PC-3 (cell line): Measurements from ENCODE around the gene DNAJC11. TPM values are rescaled to one million over a fixed set of nuclear protein-coding genes. Genes with fewer than 3 reads are reported as not detected.

ENCODE experiments used
- ATAC-seq: fragments of 200-7000 bp; cut with Tn5 transposase; 2 replicates; pipeline ENCODE4 v1.9.1; 2020; ENCODE audit warnings: mild to moderate bottlenecking, moderate library complexity
- BruUV-seq: library from RNA; stranded (reverse); fragments of 400-500 nt; replicated peaks from 2 replicates; lab custom pipeline; 2021; lab: Mats Ljungman, UMichigan
- CTCF ChIA-PET: fragments of 300-600 bp; sonication (Branson Sonifier 250); formaldehyde crosslinking; loops from one replicate; lab custom pipeline; 2022; ENCODE audit warnings: antibody characterized with exemption; lab: Charles Lee
- POLR2A ChIA-PET: fragments of 300-600 bp; sonication (Branson Sonifier 250); formaldehyde crosslinking; loops from one replicate; lab custom pipeline; 2022; ENCODE audit warnings: antibody characterized with exemption; ENCODE audit not compliant: unreplicated experiment; lab: Charles Lee
- DNase-seq: peaks from one replicate; pipeline ENCODE4 v3.0.0-alpha.2; 2015
- H2AFZ ChIP-seq: fragments of 300-600 bp; sonication (generic); 2 replicates; pipeline ENCODE4 v1.6.0; 2016; ENCODE audit warnings: antibody characterized with exemption, low read length
- H3F3A ChIP-seq: fragments of 300-600 bp; sonication (generic); one replicate; pipeline ENCODE4 v1.6.0; 2017; ENCODE audit warnings: antibody characterized with exemption, low read length, control low read depth, mild to moderate bottlenecking; ENCODE audit not compliant: unreplicated experiment
- H3K27ac ChIP-seq: fragments of 300-600 bp; sonication (generic); 2 replicates; pipeline ENCODE4 v1.5.1; 2016; ENCODE audit warnings: mild to moderate bottlenecking, low read length
- H3K27me3 ChIP-seq: fragments of 300-600 bp; sonication (generic); 2 replicates; pipeline ENCODE4 v1.6.1; 2016; ENCODE audit warnings: low read length, mixed read lengths
- H3K36me3 ChIP-seq: fragments of 300-600 bp; sonication (generic); 2 replicates; pipeline ENCODE4 v1.6.1; 2016; ENCODE audit warnings: low read depth, mixed run types, low read length, mixed read lengths
- H3K4me1 ChIP-seq: fragments of 300-600 bp; sonication (generic); 2 replicates; pipeline ENCODE4 v1.5.1; 2016; ENCODE audit warnings: low read length; ENCODE audit not compliant: insufficient read depth
- H3K4me2 ChIP-seq: fragments of 300-600 bp; sonication (generic); 2 replicates; pipeline ENCODE4 v1.6.0; 2016; ENCODE audit warnings: low read length
- H3K4me3 ChIP-seq: fragments of 300-600 bp; sonication (generic); 2 replicates; pipeline ENCODE4 v1.5.1; 2016; ENCODE audit warnings: mild to moderate bottlenecking, low read length, mixed read lengths
- H3K79me2 ChIP-seq: fragments of 300-600 bp; sonication (generic); 2 replicates; pipeline ENCODE4 v1.6.1; 2017; ENCODE audit warnings: low read length, mixed read lengths
- H3K9ac ChIP-seq: fragments of 300-600 bp; sonication (generic); 2 replicates; pipeline ENCODE4 v1.6.0; 2016; ENCODE audit warnings: mild to moderate bottlenecking, low read length
- H3K9me2 ChIP-seq: fragments of 300-600 bp; sonication (generic); replicated peaks from 2 replicates; pipeline ENCODE4 v1.6.1; 2016; ENCODE audit warnings: mixed run types, low read length, mixed read lengths
- H3K9me3 ChIP-seq: fragments of 300-600 bp; sonication (generic); 2 replicates; pipeline ENCODE4 v1.6.1; 2016; ENCODE audit warnings: low read length, mixed read lengths
- H4K20me1 ChIP-seq: fragments of 300-600 bp; sonication (generic); 2 replicates; pipeline ENCODE4 v1.6.1; 2016; ENCODE audit warnings: low read length, mixed read lengths
- EZH2 ChIP-seq: fragments of 300-600 bp; sonication (generic); IDR thresholded peaks from one replicate; pipeline ENCODE4 v1.6.1; 2017; ENCODE audit warnings: antibody characterized with exemption, mild to moderate bottlenecking, low read length; ENCODE audit not compliant: unreplicated experiment
- EZH2phosphoT487 ChIP-seq: fragments of 300-600 bp; sonication (generic); IDR thresholded peaks from 2 replicates; pipeline ENCODE4 v1.6.1; 2018; ENCODE audit warnings: mild to moderate bottlenecking, antibody characterized with exemption, low read length, borderline replicate concordance
- intact Hi-C: fragments of 100-400 bp; cut with micrococcal nuclease; formaldehyde crosslinking; loops from 2 replicates; pipeline ENCODE4 v1.9.0; 2023
- total RNA-seq: library from RNA; depleted of rRNA; stranded (reverse); fragments of >200 nt; gene quantifications from 2 replicates; pipeline ENCODE4 v1.2.3, GENCODE V29; 2014
- TF ChIP-seq, protein P1 (sequence below): fragments of 300-600 bp; sonication (generic); conservative IDR thresholded peaks from 2 replicates; pipeline ENCODE4 v1.5.1; 2017; ENCODE audit warnings: antibody characterized with exemption, low read depth, mild to moderate bottlenecking, low read length

DNAJC11 gene
- total RNA-seq, 1 experiment from 2014 or later, result 105 TPM

DNA sequence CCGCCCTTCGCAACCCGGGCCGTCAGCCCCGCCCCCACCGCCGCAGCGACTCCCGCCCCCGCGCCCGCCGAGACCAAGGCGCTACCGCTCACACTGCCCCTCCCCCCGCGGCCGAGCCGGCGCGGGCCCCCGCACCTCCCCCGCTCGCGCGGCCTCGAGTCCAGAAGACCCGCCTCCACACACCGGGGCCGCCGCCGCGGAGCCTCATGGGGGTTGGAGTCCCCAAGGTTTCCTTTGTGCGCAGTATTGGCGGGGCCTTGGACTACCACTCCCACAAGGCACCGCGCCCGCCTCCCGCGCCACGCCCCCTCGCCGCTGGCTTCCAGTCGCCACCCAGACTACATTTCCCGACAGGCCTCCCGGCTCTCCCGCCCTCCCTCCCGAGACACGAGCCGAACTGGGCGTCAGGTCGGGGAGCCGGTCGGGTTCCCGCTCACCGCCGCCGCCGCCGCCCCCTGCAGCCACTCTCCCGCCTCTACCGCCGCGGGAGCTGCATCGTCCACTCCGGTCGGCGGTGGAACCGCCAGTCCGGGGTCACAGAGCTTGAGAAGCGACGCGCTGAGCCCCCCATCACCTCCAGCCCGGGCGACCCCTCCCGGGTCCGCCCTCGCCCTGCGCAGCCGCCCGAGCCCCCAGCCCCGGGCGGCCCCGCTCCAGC, 88.1 kb downstream of the DNAJC11 start, which contains the start of gene PHF13:
PHF13 (plus strand) TSS at position 371 of the 658 bp plus-strand sequence. CDS start 336 bp downstream, outside the sequence.
- no peaks in the 10 kb centered on the region for H4K20me1 ChIP-seq
- H3K4me3 ChIP-seq, result peak within 1 kb of the TSS; percentile 82
- H3K27me3 ChIP-seq, result no peaks in the 10 kb centered on the region
- peaks cover 7% of the 10 kb centered on the region; the same call in 1 of the 2 replicates for H3K36me3 ChIP-seq
- no peak for TF ChIP-seq EZH2
- TF ChIP-seq, protein P1, sequence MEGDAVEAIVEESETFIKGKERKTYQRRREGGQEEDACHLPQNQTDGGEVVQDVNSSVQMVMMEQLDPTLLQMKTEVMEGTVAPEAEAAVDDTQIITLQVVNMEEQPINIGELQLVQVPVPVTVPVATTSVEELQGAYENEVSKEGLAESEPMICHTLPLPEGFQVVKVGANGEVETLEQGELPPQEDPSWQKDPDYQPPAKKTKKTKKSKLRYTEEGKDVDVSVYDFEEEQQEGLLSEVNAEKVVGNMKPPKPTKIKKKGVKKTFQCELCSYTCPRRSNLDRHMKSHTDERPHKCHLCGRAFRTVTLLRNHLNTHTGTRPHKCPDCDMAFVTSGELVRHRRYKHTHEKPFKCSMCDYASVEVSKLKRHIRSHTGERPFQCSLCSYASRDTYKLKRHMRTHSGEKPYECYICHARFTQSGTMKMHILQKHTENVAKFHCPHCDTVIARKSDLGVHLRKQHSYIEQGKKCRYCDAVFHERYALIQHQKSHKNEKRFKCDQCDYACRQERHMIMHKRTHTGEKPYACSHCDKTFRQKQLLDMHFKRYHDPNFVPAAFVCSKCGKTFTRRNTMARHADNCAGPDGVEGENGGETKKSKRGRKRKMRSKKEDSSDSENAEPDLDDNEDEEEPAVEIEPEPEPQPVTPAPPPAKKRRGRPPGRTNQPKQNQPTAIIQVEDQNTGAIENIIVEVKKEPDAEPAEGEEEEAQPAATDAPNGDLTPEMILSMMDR, result no peak
- TF ChIP-seq EZH2phosphoT487, result no peak
- intact Hi-C loops, result loop anchor here (1.0 to 2.0 kb wide), 2 partner anchors 11 to 171 kb away; partner anchors contain the start of genes CAMTA1 and THAP3
- peaks cover 7% of the 10 kb centered on the region for H3F3A ChIP-seq
- peak within 1 kb of the TSS; percentile 90 for H2AFZ ChIP-seq
- ChIA-PET CTCF (interaction anchor here (0.5 kb wide), 1 partner anchor 90 kb away, joined by 4 read pairs; no protein-coding TSS in a partner anchor), POLR2A (no interaction called here)
- H3K27ac ChIP-seq, result peak within 1 kb of the TSS; percentile 81
- H3K79me2 ChIP-seq, result peaks cover 47% of the 10 kb centered on the region
- ATAC-seq (peak; percentile 91), DNase-seq (peak; percentile 100)
- H3K4me2 ChIP-seq, result peak within 1 kb of the TSS; percentile 94
- BruUV-seq, result no TSS peak
- no peaks in the 10 kb centered on the region for H3K9me2 ChIP-seq
- H3K9me3 ChIP-seq, result no peaks in the 10 kb centered on the region
- H3K9ac ChIP-seq, result peak within 1 kb of the TSS; percentile 78
- peaks cover 16% of the 10 kb centered on the region for H3K4me1 ChIP-seq

DNA sequence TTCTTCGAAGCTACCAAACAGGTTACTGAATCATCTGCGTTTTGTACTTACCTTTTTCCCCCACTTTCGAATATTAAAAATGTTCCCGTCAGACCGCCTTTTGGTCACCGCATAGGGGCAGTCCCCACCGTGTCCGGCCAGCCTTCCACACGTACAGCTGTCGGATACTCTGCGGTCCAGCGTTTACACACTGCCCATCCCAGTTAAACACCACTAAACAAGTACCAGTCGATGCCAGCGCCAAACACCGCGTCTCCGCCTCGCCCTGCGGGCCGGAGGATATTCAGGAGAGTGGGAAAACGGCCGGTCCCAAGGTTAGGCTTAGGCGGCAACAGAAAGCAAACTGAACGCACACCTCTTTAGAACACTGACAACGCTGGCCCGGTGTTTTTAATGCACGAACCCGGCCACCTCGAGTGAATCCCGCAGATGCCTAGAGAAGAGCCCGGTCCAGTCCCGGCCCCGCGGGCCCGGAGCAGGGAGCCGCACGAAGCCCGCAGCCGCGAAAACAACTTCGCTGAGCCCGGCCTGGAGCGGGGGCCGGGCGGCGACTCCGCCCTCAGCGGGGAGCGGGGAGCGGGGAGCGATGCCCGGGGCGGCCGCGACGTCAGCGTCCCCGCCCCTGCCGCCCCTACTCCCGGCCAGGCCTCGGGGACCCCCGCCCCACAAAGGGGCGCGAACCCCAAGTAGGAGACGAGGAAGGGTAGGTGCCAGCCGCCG, 88.8 kb downstream of the DNAJC11 start:
- H3K79me2 ChIP-seq, result peaks cover 40% of the 10 kb centered on the region
- H3K27me3 ChIP-seq, result no peaks in the 10 kb centered on the region
- peak overlapping the region; percentile 78 for H3K9ac ChIP-seq
- peaks cover 7% of the 10 kb centered on the region for H3F3A ChIP-seq
- peaks cover 3% of the 10 kb centered on the region; the same call in 1 of the 2 replicates for H3K36me3 ChIP-seq
- DNase-seq (peak; percentile 94), ATAC-seq (peak; percentile 51)
- H3K27ac ChIP-seq, result peak overlapping the region; percentile 81
- H2AFZ ChIP-seq, result peak overlapping the region; percentile 90
- TF ChIP-seq, protein P1, result no peak
- TF ChIP-seq EZH2, result no peak
- TF ChIP-seq EZH2phosphoT487, result no peak
- ChIA-PET POLR2A (no interaction called here), CTCF (no interaction called here)
- H3K4me2 ChIP-seq, result peak overlapping the region; percentile 94
- intact Hi-C loops, result loop anchor here (1.0 to 2.0 kb wide), 3 partner anchors 12 to 172 kb away; partner anchors contain the start of genes CAMTA1 and THAP3
- no peaks in the 10 kb centered on the region for H4K20me1 ChIP-seq
- no TSS peak for BruUV-seq
- H3K4me1 ChIP-seq, result peaks cover 16% of the 10 kb centered on the region
- peak overlapping the region; percentile 82 for H3K4me3 ChIP-seq
- no peaks in the 10 kb centered on the region for H3K9me3 ChIP-seq
- H3K9me2 ChIP-seq, result no peaks in the 10 kb centered on the region
